SK-N-SH (cell line): Measurements from ENCODE around the gene FAM3B. TPM values are rescaled to one million over a fixed set of nuclear protein-coding genes. Genes with fewer than 3 reads are reported as not detected.

Experiments used
- CTCF ChIA-PET: fragments of 300-600, 350-600 bp; formaldehyde crosslinking; extraction: SDS; loops from one replicate; lab custom pipeline; 2021; lab: Yijun Ruan, JAX
- POLR2A ChIA-PET: fragments of 350-600 bp; sonication (Branson Sonifier 250); formaldehyde crosslinking; extraction: SDS; loops from one replicate; lab custom pipeline; 2020; ENCODE audit warnings: antibody characterized with exemption, inconsistent platforms; lab: Yijun Ruan, JAX
- DNase-seq: peaks from one replicate; pipeline ENCODE4 v3.0.0; 2012
- H2AFZ ChIP-seq: fragments of 200-600 bp; sonication (generic); 2 replicates; pipeline ENCODE4 v1.8.1; 2016; ENCODE audit warnings: antibody characterized with exemption, mild to moderate bottlenecking, low read depth
- H3F3A ChIP-seq: fragments of 200-600 bp; sonication (generic); replicated peaks from 2 replicates; pipeline ENCODE3; 2016; ENCODE audit warnings: antibody characterized with exemption, mild to moderate bottlenecking; ENCODE audit not compliant: insufficient read depth
- H3K27ac ChIP-seq, 2 experiments: fragments of 200-500 bp in 1 of 2; fragments of 200-600 bp in 1 of 2; sonication (Bioruptor generic) in 1 of 2; sonication (generic), shearing (Covaris generic) in 1 of 2; 2 replicates each; pipeline versions ENCODE4 v1.5.1 to v1.6.1; 2014 to 2016; ENCODE audit warnings: low read depth in 2 of 2, inconsistent platforms in 1 of 2, low read length in 1 of 2, mild to moderate bottlenecking in 1 of 2, mixed read lengths in 1 of 2
- H3K27me3 ChIP-seq: fragments of 200-600 bp; sonication (generic), shearing (Covaris generic); 2 replicates; pipeline ENCODE4 v1.6.1; 2016; ENCODE audit warnings: mixed run types; ENCODE audit not compliant: insufficient read depth
- H3K36me3 ChIP-seq, 2 experiments: fragments of 200-500 bp in 1 of 2; fragments of 200-600 bp in 1 of 2; sonication (Bioruptor generic) in 1 of 2; sonication (generic) in 1 of 2; replicated peaks in 1 of 2; 2 replicates each; pipeline versions ENCODE3 to v1.5.1; 2014 to 2016; ENCODE audit warnings: low read length in 1 of 2, mild to moderate bottlenecking in 1 of 2; ENCODE audit not compliant: insufficient read depth in 2 of 2, control insufficient read depth in 1 of 2
- H3K4me1 ChIP-seq, 2 experiments: fragments of 200-500 bp in 1 of 2; fragments of 200-600 bp in 1 of 2; sonication (Bioruptor generic) in 1 of 2; sonication (generic), shearing (Covaris generic) in 1 of 2; 2 replicates each; pipeline versions ENCODE4 v1.5.1 to v1.6.1; 2014 to 2016; ENCODE audit warnings: low read depth in 1 of 2, low read length in 1 of 2, mixed run types in 1 of 2; ENCODE audit not compliant: insufficient read depth in 2 of 2, control insufficient read depth in 1 of 2
- H3K4me2 ChIP-seq: fragments of 200-600 bp; sonication (generic), shearing (Covaris generic); 2 replicates; pipeline ENCODE4 v1.6.1; 2017; ENCODE audit warnings: mixed run types
- H3K4me3 ChIP-seq, 2 experiments: fragments of 200-500 bp in 1 of 2; fragments of 200-600 bp in 1 of 2; sonication (Bioruptor generic) in 1 of 2; sonication (generic), shearing (Covaris generic) in 1 of 2; 2 replicates each; pipeline versions ENCODE4 v1.5.1 to v1.8.1; 2014 to 2016; ENCODE audit warnings: low read depth in 2 of 2, inconsistent platforms in 1 of 2, low read length in 1 of 2, mild to moderate bottlenecking in 1 of 2, mixed read lengths in 1 of 2, moderate library complexity in 1 of 2
- H3K79me2 ChIP-seq: fragments of 200-600 bp; sonication (generic); 2 replicates; pipeline ENCODE4 v1.8.1; 2017; ENCODE audit warnings: mild to moderate bottlenecking; ENCODE audit not compliant: insufficient read depth
- H3K9ac ChIP-seq: fragments of 200-600 bp; sonication (generic); 2 replicates; pipeline ENCODE4 v1.6.1; 2017; ENCODE audit warnings: mixed run types
- H3K9me2 ChIP-seq: fragments of 200-600 bp; sonication (generic); 2 replicates; pipeline ENCODE4 v1.6.1; 2017; ENCODE audit warnings: mixed run types
- H3K9me3 ChIP-seq: fragments of 200-600 bp; sonication (generic); 2 replicates; pipeline ENCODE4 v1.6.1; 2017; ENCODE audit warnings: mixed run types, mild to moderate bottlenecking, moderate library complexity
- H4K20me1 ChIP-seq: fragments of 200-600 bp; sonication (generic); 2 replicates; pipeline ENCODE4 v1.6.1; 2017; ENCODE audit warnings: mild to moderate bottlenecking, mixed run types; ENCODE audit not compliant: insufficient read depth
- EZH2phosphoT487 ChIP-seq: fragments of 200-600 bp; sonication (generic); IDR thresholded peaks from 2 replicates; pipeline ENCODE4 v1.6.1; 2017; ENCODE audit warnings: low read depth, mixed run types, mild to moderate bottlenecking, antibody characterized with exemption, moderate library complexity, borderline replicate concordance
- FOSL2 ChIP-seq: IDR thresholded peaks from 2 replicates; pipeline ENCODE4 v1.4.0; 2012; ENCODE audit warnings: low read depth, mild to moderate bottlenecking, moderate library complexity, borderline replicate concordance
- FOXJ3 ChIP-seq: sonication (generic); formaldehyde crosslinking; IDR thresholded peaks from 2 replicates; pipeline ENCODE4 v1.5.1; 2020; ENCODE audit warnings: mild to moderate bottlenecking, missing genetic modification reagents
- FOXM1 ChIP-seq: IDR thresholded peaks from 2 replicates; pipeline ENCODE4 v1.4.0; 2012; ENCODE audit warnings: low read depth, mild to moderate bottlenecking
- GABPA ChIP-seq: IDR thresholded peaks from 2 replicates; pipeline ENCODE4 v1.4.0; 2012; ENCODE audit warnings: low read depth, mild to moderate bottlenecking
- GATA2 ChIP-seq: sonication (generic); formaldehyde crosslinking; IDR thresholded peaks from 2 replicates; pipeline ENCODE4 v1.5.0; 2020; ENCODE audit warnings: mild to moderate bottlenecking, missing genetic modification reagents
- IRF3 ChIP-seq: fragments of 150-350 bp; IDR thresholded peaks from 2 replicates; pipeline ENCODE4 v1.6.1; 2016; ENCODE audit warnings: mild to moderate bottlenecking, low read depth, low read length
- JUND ChIP-seq: IDR thresholded peaks from 2 replicates; pipeline ENCODE4 v1.4.0; 2012
- MAX ChIP-seq: IDR thresholded peaks from 2 replicates; pipeline ENCODE4 v1.4.0; 2012; ENCODE audit warnings: low read depth
- MEF2A ChIP-seq: IDR thresholded peaks from 2 replicates; pipeline ENCODE4 v1.4.0; 2012; ENCODE audit warnings: low read depth, borderline replicate concordance
- MXI1 ChIP-seq: IDR thresholded peaks from 2 replicates; pipeline ENCODE4 v1.6.1; 2012; ENCODE audit warnings: mild to moderate bottlenecking, low read depth, low read length, improper control_type of control experiment
- POLR2AphosphoS5 ChIP-seq: IDR thresholded peaks from 2 replicates; pipeline ENCODE4 v1.6.1; 2012; ENCODE audit warnings: low read depth, low read length
- RCOR1 ChIP-seq: fragments of 150-350 bp; IDR thresholded peaks from 2 replicates; pipeline ENCODE4 v1.6.1; 2017; ENCODE audit warnings: antibody characterized with exemption, low read length
- RFX5 ChIP-seq: IDR thresholded peaks from 2 replicates; pipeline ENCODE4 v1.6.1; 2012; ENCODE audit warnings: mild to moderate bottlenecking, improper control_type of control experiment, low read length
- RXRA ChIP-seq: IDR thresholded peaks from 2 replicates; pipeline ENCODE4 v1.4.0; 2012; ENCODE audit warnings: low read depth, mild to moderate bottlenecking, borderline replicate concordance
- SIN3A ChIP-seq: IDR thresholded peaks from 2 replicates; pipeline ENCODE4 v1.6.1; 2012; ENCODE audit warnings: low read depth, mild to moderate bottlenecking, low read length, moderate library complexity, borderline replicate concordance
- TAF1 ChIP-seq: IDR thresholded peaks from 2 replicates; pipeline ENCODE4 v1.6.1; 2012; ENCODE audit warnings: low read depth, mild to moderate bottlenecking, low read length, moderate library complexity, borderline replicate concordance
- TCF12 ChIP-seq: IDR thresholded peaks from 2 replicates; pipeline ENCODE4 v1.4.0; 2012
- TEAD4 ChIP-seq: IDR thresholded peaks from 2 replicates; pipeline ENCODE4 v1.4.0; 2012; ENCODE audit warnings: mild to moderate bottlenecking, borderline replicate concordance; ENCODE audit not compliant: insufficient read depth
- ZBTB33 ChIP-seq: IDR thresholded peaks from 2 replicates; pipeline ENCODE4 v1.4.0; 2012; ENCODE audit warnings: low read depth, borderline replicate concordance
- WGBS: methylation state at CpG from one replicate; pipeline ENCODE4 v1.1.6; 2017; ENCODE audit warnings: low lambda C conversion rate; 5-methylcytosine and 5-hydroxymethylcytosine counted together
- polyA plus RNA-seq, 3 experiments: library from polyadenylated mRNA; depleted of rRNA; stranded (reverse); fragments of >200 nt; gene quantifications; 2 replicates each; pipeline ENCODE4 v1.2.3, GENCODE V29; 2012

Gene FAM3B
- polyA plus RNA-seq, 1 of the 3 experiments (the other 2 are of a cell fraction): not detected

GRCh38 chr21:41367945-41368734, 51.5 kb downstream of the FAM3B start:
- no peak for TF ChIP-seq RFX5
- no peak for TF ChIP-seq FOXM1
- no peak for TF ChIP-seq MEF2A
- TF ChIP-seq EZH2phosphoT487: no peak
- TF ChIP-seq GATA2: no peak
- TF ChIP-seq IRF3: no peak
- TF ChIP-seq MAX: no peak
- H3K27me3 ChIP-seq: 0 out of 2 replicates have a peak, but pooled peaks cover 6% of the 10 kb centered on the region
- no peaks in the 10 kb centered on the region for H3K79me2 ChIP-seq
- no peak overlapping the region for H3K4me3 ChIP-seq
- 75% methylated on average over 15 of the region's 15 CpGs for WGBS
- H2AFZ ChIP-seq: no peak overlapping the region
- no peak overlapping the region for H3K9ac ChIP-seq
- H3K36me3 ChIP-seq: no peaks in the 10 kb centered on the region
- H4K20me1 ChIP-seq: no peaks in the 10 kb centered on the region
- no peaks in the 10 kb centered on the region for H3K4me1 ChIP-seq
- H3K9me2 ChIP-seq: no peaks in the 10 kb centered on the region
- no peaks in the 10 kb centered on the region for H3F3A ChIP-seq
- H3K27ac ChIP-seq: no peak overlapping the region
- POLR2A ChIA-PET: no interaction called here
- no peaks in the 10 kb centered on the region for H3K9me3 ChIP-seq
- CTCF ChIA-PET: no interaction called here
- H3K4me2 ChIP-seq: no peak overlapping the region
- DNase-seq: no peak

GRCh38 chr21:41368735-41369104, 52.1 kb downstream of the FAM3B start:
- 43% methylated on average over 4 of the region's 4 CpGs for WGBS
- Histone ChIP-seq H4K20me1 (no peaks in the 10 kb centered on the region), H2AFZ (no peak overlapping the region), H3K4me2 (no peak overlapping the region), H3K79me2 (no peaks in the 10 kb centered on the region), H3F3A (no peaks in the 10 kb centered on the region), H3K27ac (no peak overlapping the region), H3K9me2 (no peaks in the 10 kb centered on the region), H3K27me3 (0 out of 2 replicates have a peak, but pooled peaks cover 6% of the 10 kb centered on the region), H3K36me3 (no peaks in the 10 kb centered on the region), H3K9ac (no peak overlapping the region), H3K4me1 (no peaks in the 10 kb centered on the region), H3K4me3 (no peak overlapping the region), H3K9me3 (no peaks in the 10 kb centered on the region)
- CTCF ChIA-PET: interaction anchor here (0.5 kb wide), 1 partner anchor 364 kb away, joined by 4 read pairs; no protein-coding TSS in a partner anchor
- DNase-seq: no peak
- TF ChIP-seq FOSL2 (no peak), IRF3 (no peak), ZBTB33 (no peak), TCF12 (no peak), MAX (no peak), MXI1 (no peak), FOXM1 (no peak), RCOR1 (no peak), MEF2A (no peak), GABPA (no peak), TAF1 (no peak), SIN3A (no peak), TEAD4 (no peak), EZH2phosphoT487 (no peak), GATA2 (no peak), JUND (no peak), RXRA (no peak), POLR2AphosphoS5 (no peak), FOXJ3 (CRISPR knock-in tag) (no peak)
- POLR2A ChIA-PET: no interaction called here
